ENCODE results near the gene THBS2. TPM values are rescaled to one million over a fixed set of nuclear protein-coding genes. Genes with fewer than 3 reads are reported as not detected.

THBS2 gene
- total RNA-seq, 1 experiment from 2014 or later, result not detected

GRCh38 chr6:169238766-169239165, 14.9 kb downstream of the THBS2 start:
- no peak for DNase-seq (ENCODE audit: low read depth)
- in situ Hi-C loops (cut with HindIII; ENCODE audit: low pct_unique_long_range_greater_than_20kb, low sequenced_read_pairs), result no loop called here

DNA sequence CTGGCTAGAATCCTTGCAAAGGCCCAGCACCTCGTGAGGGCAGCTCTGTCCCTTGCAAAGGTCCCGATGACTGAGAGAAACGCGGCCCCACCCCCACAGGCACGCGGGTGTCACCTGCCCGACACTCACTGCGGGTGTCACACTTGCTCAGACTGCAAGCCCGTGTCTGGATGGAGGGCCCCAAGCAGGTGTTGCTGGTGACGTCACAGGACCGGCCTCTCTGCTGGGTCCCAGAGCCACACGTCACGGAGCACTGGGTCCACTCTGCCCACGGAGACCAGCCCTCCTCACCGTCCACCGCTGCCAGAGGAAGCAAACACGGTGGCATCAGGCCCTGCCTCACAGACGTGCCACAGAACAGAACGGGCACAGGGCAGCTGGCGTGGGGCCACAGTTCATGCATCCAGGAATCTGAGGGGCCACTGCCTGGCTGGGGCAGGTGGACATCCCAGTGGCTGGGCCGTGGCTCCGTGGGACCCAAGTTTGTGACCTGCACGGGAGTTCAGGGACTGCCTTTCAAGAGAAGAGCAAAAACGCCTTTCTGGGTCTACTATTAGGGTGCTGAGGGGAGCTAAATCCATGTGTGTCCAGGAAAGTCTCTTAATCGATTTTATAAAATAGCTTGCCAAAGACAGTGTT, 16.0 kb downstream of the THBS2 start:
- in situ Hi-C loops (cut with HindIII; ENCODE audit: low pct_unique_long_range_greater_than_20kb, low sequenced_read_pairs), result no loop called here
- DNase-seq (ENCODE audit: low read depth), result no peak

DNA sequence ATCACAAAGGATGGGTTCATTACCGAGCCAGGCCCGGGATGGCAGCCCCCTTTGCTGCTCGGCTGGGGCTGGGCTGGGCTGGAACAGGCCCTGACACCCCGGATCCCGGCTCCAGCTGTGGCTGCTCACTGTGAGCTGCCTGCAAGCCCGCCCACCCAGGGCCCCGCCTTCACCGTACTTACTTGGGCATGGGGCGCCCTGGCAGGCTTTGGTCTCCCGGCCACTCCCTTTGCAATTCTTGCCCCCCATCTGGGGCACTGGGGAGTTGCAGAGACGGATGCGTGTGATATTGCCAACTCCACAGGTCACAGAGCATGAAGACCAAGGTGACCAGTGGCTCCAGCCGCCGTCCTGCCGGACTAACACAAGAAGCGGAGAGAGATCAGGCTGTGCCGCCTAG, 16.7 kb downstream of the THBS2 start:
- in situ Hi-C loops (cut with HindIII; ENCODE audit: low pct_unique_long_range_greater_than_20kb, low sequenced_read_pairs), result no loop called here
- DNase-seq (ENCODE audit: low read depth), result no peak

DNA sequence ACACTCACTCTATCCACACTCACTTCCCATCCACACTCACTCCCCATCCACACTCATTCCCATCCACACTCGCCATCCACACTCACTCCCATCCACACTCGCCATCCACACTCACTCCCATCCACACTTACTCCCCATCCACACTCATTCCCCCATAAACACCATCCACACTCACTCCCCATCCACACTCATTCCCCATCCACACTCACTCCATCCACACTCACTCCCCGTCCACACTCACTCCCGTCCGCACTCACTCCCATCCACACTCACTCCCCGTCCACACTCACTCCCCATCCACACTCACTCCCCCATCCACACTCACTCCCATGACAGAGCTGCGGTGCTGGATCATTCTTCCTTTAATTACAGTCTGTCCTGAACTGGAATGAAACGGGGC, 17.1 kb downstream of the THBS2 start:
- no peak for DNase-seq (ENCODE audit: low read depth)
- in situ Hi-C loops (cut with HindIII; ENCODE audit: low pct_unique_long_range_greater_than_20kb, low sequenced_read_pairs), result no loop called here

- no peak for DNase-seq (ENCODE audit: low read depth)
- in situ Hi-C loops (cut with HindIII; ENCODE audit: low pct_unique_long_range_greater_than_20kb, low sequenced_read_pairs), result no loop called here
These were observed 18.4 kb downstream of the THBS2 start for GRCh38 chr6:169235286-169235685.

GRCh38 chr6:169234634-169235033, 19.0 kb downstream of the THBS2 start:
- in situ Hi-C loops (cut with HindIII; ENCODE audit: low pct_unique_long_range_greater_than_20kb, low sequenced_read_pairs), result no loop called here
- DNase-seq (ENCODE audit: low read depth), result no peak

DNA sequence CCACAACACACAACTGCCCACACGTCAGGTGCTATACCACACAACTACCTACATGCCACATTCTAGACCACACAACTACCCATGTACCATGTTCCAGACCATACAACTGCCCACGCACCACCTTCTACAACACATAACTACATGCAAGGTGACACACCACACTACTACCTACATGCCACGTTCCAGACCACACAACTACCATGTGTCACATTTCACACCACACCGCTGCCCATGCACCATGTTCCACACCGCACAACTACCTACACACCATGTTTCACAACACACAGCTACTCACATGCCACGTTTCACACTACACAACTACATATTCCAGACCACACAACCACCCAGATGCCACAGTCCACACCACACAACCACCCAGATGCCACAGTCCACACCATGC, 19.8 kb downstream of the THBS2 start:
- no peak for DNase-seq (ENCODE audit: low read depth)
- in situ Hi-C loops (cut with HindIII; ENCODE audit: low pct_unique_long_range_greater_than_20kb, low sequenced_read_pairs), result no loop called here

DNA sequence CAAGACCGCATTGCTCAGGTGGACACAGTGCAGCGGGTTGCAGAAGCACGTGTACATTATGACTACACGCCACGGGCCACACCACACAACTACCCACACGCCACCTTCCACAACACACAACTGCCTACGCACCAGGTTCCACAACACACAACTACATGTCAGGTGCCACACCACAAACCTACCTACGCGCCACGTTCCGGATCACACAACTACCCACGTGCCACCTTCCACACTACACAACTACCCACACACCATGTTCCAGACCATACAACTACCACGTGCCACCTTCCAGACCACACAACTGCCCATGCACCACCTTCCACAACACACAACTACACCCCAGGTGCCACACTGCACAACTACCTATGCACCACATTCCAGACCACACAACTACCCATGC, 20.5 kb downstream of the THBS2 start:
- in situ Hi-C loops (cut with HindIII; ENCODE audit: low pct_unique_long_range_greater_than_20kb, low sequenced_read_pairs), result no loop called here
- DNase-seq (ENCODE audit: low read depth), result no peak

DNA sequence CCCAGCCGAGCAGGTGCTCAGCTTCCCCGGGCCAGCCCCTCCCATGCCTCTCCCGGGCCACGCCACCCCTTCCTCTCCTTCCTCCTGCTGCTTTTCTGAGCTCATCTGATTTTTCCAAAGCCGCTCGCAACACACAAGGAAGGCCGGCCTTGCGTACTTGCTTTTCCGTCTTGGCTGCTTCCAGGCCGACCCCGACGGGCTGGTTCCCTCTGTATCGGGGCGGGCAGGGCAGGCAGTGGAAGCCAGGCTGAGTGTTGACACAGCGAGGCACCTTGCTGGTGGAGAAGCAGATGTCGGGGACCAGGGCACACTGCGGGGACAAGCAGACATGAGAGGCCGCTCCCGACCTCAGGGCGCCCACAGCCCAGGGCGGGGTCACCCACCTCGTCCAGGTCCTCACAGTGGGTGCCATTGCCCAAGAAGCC, 21.1 kb downstream of the THBS2 start:
- no peak for DNase-seq (ENCODE audit: low read depth)
- in situ Hi-C loops (cut with HindIII; ENCODE audit: low pct_unique_long_range_greater_than_20kb, low sequenced_read_pairs), result no loop called here

GRCh38 chr6:169231790-169232506, 21.7 kb downstream of the THBS2 start:
- in situ Hi-C loops (cut with HindIII; ENCODE audit: low pct_unique_long_range_greater_than_20kb, low sequenced_read_pairs), result no loop called here

GRCh38 chr6:169230946-169231789, 22.5 kb downstream of the THBS2 start:
- no peak for DNase-seq (ENCODE audit: low read depth)
- in situ Hi-C loops (cut with HindIII; ENCODE audit: low pct_unique_long_range_greater_than_20kb, low sequenced_read_pairs), result no loop called here

More at GRCh38 chr6:169231790-169232506, 21.7 kb downstream of the THBS2 start:
- DNase-seq (ENCODE audit: low read depth), result no peak

GRCh38 chr6:169230322-169230665, 23.4 kb downstream of the THBS2 start:
- in situ Hi-C loops (cut with HindIII; ENCODE audit: low pct_unique_long_range_greater_than_20kb, low sequenced_read_pairs), result no loop called here
- no peak for DNase-seq (ENCODE audit: low read depth)

GRCh38 chr6:169229615-169230321, 23.9 kb downstream of the THBS2 start:
- DNase-seq (ENCODE audit: low read depth), result no peak
- in situ Hi-C loops (cut with HindIII; ENCODE audit: low pct_unique_long_range_greater_than_20kb, low sequenced_read_pairs), result no loop called here

GRCh38 chr6:169227116-169227515, 26.5 kb downstream of the THBS2 start:
- in situ Hi-C loops (cut with HindIII; ENCODE audit: low pct_unique_long_range_greater_than_20kb, low sequenced_read_pairs), result no loop called here
- no peak for DNase-seq (ENCODE audit: low read depth)

DNA sequence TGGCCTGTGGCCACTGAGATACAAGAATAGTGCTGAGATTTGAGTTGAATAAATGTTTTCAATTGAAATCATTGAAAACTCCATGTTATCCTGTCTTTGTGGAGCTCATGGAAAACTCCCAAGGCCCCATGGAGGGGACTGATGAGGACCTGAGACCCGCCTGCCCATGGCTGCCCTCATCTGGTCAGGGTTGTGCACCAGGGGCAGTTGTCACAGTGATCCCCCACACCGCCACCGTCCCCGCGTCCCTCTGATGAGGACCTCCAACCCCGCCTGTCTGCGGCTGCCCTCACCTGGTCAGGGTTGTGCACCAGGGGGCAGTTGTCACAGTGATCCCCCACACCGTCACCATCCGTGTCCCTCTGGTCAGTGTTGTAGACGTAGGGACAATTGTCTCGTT, 27.8 kb downstream of the THBS2 start:
- in situ Hi-C loops (cut with HindIII; ENCODE audit: low pct_unique_long_range_greater_than_20kb, low sequenced_read_pairs), result no loop called here

GRCh38 chr6:169225131-169225576, 28.5 kb downstream of the THBS2 start:
- in situ Hi-C loops (cut with HindIII; ENCODE audit: low pct_unique_long_range_greater_than_20kb, low sequenced_read_pairs), result no loop called here
- no peak for DNase-seq (ENCODE audit: low read depth)

More for the DNA sequence above, 27.8 kb downstream of the THBS2 start:
- no peak for DNase-seq (ENCODE audit: low read depth)

GRCh38 chr6:169224716-169225115, 28.9 kb downstream of the THBS2 start:
- in situ Hi-C loops (cut with HindIII; ENCODE audit: low pct_unique_long_range_greater_than_20kb, low sequenced_read_pairs), result no loop called here
- DNase-seq (ENCODE audit: low read depth), result no peak

- in situ Hi-C loops (cut with HindIII; ENCODE audit: low pct_unique_long_range_greater_than_20kb, low sequenced_read_pairs), result no loop called here
- no peak for DNase-seq (ENCODE audit: low read depth)
These were observed 29.4 kb downstream of the THBS2 start for GRCh38 chr6:169224185-169224695.

All from Caki2 (cell line).